Measurements from ENCODE around the gene PRRT1B. TPM values are rescaled to one million over a fixed set of nuclear protein-coding genes. Genes with fewer than 3 reads are reported as not detected.

Gene PRRT1B
- total RNA-seq, 1 donor from 2014 or later = not detected

DNA sequence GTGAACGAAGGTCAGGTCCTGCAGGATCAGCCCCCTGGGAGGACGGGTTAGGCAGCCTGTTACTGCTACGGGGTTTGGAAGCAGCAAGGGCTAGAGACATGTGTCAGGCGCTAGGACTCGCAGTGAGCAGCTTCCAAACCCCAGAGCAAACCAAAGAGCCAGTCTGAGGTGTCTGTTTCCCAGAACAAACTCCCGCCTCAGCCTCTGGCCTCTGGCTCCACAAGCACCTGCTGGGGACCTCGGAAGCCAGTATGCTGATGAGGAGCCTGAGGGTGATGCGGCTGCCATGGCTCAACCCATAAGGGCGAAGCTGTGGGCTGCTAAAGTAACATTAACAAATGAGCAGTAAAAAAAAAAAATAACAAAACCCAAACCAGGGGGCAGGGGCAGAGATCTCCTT is 35.0 kb downstream of the PRRT1B start:
- no peak for ATAC-seq

DNA sequence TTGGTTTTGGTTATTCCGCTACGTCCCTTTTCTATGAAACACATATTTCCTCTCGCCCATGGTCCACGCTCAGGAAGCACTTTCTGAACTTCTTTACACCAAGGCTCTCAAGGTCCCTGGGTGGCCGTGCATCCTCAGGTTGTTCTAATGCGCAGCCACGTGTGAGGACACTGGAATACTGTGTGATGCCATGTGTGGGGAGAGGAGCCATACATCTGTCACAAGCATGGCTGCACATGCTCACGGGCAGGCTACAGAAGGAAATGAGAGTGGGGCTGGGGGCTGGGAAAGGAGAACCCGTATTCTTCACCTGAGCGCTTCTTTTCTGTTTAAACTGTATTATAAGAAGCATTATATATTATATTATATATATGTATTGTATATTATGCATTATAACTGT is 36.7 kb downstream of the PRRT1B start:
- ATAC-seq = no peak

DNA sequence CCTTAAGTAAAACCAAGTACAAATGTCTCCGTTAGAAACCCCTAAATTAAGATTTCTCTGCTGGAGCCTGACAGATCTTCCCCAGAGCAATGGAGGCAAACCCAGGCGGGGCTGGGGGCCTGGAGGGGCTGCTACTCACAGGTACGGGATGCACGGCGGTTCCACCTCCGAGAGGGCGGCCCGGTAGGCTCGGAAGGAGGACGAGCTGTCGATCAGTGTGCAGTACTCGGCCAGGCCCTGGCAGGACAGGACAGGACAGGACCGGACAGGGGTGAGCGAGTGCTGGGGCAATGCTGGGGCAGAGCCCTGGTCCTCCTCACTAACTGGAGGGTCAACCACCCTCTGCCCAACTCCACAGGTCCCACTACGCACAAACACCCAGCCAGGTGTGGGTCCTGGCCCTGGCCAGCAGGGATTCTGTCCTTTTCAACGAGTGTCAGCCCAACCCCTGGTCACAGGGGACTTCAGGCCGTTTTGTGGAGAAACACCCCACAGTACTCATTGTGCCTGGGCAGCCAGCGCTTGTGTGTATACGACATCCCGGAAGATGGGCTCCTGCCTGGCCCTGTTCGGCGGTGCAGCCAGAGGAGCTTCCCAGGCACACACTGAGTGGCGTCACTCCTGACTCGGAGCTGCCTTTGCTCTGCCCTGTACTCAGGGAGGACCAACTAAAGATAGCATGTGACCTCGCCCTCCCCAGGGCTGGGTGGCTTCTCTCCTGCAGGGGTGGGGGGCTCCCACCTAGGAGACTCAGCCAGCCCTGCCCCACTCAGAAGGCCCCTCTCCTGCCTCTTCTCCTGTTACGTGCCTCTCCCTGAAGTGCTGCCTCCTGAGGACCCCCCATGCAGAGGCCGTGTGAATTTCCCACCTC is 37.4 kb downstream of the PRRT1B start:
- ATAC-seq = no peak

DNA sequence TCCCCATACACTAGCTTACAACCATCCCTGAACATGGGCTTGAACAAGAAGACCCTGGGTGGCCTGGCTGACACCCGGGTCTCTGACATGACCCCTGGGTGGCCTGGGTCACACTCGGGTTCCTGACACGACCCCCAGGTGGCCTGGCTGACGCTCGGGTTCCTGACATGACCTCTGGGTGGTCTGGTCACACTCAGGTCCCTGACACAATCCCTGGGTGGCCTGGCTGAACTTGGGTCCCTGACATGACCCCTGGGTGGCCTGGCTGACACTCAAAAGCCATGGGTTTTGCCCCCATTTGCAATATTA is 38.0 kb downstream of the PRRT1B start:
- no peak for ATAC-seq

DNA sequence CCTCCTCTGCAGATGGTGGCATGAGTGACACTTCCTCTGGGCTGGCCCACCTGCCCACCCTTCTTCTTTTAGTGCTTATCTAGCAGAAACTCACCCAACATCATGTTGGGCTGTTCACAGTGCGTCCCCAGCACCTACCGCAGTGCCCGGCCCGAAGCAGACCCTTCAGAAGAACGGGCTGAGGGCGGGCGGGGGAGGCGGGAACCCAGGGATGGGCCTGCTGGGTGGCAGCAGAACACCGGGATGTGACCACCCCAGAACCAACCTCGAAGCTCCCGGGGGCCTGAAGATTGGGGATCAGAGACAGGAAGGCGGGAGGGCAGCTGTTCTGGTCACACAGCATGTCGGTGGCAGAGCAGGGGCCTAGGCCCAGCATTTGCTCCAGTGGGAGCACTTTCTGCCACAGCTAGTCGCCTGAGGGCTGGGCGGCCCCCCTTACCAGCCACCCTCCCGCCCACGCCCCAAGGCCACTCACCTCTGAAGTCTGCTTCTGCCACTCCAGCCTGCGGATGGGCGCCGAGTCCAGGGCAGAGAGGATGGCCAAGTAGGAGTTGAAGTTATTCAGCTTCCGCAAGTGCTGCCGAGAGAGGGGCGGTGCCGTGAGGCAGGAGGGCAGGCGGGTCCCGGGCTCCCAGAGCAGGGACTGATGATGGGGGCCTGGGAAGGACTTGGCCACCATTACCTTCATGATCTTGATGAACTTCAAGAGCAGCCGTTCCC is 38.7 kb downstream of the PRRT1B start:
- ATAC-seq = no peak

DNA sequence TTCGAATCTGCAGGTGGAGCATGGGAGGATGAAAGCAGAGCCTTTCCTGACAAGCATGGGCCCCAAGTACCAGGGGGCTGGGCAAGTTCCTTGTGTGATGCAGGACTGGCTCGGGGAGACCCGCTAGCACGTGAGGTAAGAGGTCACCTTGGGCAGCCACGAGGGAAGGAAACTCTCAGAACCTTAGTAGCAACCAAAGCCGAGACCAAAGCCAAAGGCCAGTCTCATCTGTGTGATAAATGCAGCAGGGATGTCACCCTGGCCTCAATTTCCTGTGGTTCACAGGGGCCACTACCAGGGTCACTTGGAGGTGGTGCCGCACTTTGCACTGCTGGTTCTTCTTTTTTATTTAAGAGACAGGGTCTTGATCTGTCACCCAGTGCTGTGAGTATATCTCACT is 39.5 kb downstream of the PRRT1B start:
- ATAC-seq = no peak

DNA sequence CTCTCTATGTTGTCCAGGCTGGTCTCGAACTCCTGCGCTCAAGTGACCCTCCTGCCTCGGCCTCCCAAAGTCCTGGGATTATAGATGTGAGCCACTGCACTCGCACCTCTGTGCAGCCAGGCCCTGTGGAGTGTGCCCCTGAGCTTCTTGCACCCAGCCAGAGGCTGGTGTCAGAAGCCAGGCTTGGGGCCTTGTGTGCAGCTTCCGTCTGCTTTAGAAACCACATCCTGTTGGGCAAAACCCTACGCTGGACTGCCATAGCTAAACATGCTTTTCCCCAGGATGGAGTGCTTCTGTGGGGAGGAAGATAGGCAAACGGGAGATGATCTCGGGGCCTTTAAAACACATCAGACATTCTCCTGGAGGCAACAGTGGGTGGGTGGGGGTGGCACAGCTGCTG is 40.1 kb downstream of the PRRT1B start:
- ATAC-seq = no peak

DNA sequence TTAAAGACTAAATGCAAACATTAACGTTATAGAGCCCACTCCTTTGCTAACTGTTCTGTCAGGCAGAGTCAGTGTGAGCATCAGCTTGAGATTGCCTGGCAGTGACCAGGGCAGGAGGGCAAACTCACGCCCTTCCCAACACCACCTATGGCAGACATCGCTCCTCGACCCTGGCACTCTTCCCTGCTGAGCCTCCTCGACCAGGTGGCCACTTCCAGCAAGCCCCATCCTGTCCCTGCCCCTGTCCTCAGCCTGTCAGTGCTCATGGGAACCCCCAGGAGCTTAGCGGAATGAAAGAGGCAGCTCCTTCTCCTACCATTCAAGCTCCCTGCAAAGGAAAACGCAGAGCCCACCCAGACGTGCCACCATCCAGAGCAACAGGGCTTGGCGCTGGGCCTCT is 42.0 kb downstream of the PRRT1B start:
- no peak for ATAC-seq

DNA sequence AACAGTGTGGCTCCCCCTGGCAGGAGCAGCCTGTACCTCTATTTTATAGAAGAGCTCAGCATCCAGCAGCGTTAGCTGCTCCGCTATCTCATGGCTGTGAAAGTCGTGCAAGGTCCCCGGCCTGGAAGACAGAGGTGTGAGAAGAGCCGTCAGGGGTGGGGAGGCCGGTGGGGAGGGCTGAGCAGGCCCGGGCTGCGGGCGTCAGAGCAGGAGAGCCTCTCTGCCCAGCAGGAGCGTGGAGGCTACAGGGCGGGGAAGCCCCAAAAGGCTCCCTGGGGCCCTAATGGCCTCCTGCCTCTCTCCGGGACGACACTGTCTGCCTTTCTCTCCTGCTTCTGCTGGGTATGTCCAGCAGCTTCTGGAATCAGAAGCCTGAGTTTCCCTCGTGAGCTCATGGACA is 42.6 kb downstream of the PRRT1B start:
- no peak for ATAC-seq

DNA sequence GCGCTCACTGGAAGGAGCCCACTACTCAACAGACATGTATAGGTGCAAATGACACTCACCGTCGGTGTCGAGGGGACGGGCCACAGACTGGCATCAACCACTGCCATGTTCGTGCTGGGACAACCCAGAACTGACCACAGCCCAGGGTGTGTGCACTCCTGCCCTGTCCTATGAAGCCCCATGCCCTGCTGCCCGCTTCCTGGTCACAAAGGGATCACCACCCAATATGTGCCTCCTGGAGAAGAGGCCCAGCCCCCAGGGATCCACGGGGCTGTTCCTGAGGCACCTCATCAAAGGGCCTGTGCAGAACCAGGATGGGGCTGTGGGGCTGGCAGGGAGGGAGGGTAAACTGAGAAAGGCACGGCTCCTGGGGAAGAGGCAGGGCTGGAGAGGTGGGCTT is 43.1 kb downstream of the PRRT1B start:
- no peak for ATAC-seq

DNA sequence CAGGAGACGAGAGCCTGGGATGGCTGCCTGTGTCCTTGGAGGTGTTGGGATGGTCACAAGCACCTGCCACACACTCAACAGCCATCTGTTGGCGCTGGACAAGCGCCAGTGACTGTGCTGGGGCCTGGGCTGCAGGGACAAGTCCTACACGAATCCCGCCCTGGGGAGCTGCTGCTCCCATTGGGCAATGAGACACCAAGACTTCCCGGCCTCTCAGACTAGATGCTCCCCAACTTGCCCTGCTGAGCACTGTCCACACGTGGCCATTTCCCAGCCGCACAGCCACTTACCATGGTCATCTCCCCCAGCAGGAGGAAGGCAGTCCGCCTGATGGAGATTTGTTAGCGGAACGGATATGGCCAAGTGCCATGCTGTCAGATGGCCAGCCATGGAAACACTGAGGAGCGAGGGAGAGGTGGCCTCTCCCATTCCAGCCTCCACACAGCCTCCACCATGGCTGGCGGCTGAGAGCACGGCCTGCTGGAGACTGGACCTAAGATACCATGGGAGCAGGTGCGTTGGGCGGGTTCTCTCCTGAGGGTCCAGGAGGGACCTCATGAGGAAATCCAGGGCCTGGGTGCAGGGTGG is 43.9 kb downstream of the PRRT1B start:
- no peak for ATAC-seq

DNA sequence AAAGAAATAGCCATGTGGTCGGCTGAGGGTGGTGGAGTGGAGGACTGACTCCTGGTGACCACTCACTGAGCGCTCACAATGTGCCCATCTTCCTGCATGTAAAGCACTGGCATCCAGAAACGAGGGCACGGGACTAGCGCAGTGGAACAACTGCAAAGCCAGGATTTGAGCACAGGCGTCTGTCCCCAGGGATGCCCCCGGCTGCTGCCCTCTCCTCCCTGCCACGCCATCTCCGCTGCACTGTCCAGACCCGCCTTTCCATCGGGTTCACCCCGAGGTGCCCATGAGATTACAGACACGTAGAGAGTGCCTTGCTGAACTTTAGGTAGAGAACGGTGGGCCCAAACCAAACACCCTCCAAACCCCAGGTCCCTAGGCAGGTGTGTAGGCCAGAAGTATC is 44.7 kb downstream of the PRRT1B start:
- ATAC-seq = no peak

DNA sequence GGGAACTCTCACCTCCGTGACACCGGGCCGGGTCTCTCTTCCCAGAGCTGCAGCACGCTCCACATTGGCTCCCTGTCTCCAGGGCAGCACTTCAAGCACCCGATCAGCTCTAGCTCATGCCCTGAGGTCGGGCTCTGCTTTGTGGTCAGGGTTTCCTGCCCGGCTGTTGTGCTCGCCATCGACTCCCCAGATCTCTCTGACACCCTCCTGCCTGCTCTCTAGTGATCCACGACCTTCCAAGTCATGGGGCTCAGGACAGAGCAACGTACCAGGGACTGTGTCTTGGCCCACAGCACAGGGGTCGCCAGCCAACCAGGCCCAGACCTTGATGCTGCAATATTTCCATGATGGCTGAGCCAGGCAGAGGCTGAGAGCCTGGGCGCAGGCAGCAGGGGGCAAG is 45.1 kb downstream of the PRRT1B start:
- no peak for ATAC-seq

DNA sequence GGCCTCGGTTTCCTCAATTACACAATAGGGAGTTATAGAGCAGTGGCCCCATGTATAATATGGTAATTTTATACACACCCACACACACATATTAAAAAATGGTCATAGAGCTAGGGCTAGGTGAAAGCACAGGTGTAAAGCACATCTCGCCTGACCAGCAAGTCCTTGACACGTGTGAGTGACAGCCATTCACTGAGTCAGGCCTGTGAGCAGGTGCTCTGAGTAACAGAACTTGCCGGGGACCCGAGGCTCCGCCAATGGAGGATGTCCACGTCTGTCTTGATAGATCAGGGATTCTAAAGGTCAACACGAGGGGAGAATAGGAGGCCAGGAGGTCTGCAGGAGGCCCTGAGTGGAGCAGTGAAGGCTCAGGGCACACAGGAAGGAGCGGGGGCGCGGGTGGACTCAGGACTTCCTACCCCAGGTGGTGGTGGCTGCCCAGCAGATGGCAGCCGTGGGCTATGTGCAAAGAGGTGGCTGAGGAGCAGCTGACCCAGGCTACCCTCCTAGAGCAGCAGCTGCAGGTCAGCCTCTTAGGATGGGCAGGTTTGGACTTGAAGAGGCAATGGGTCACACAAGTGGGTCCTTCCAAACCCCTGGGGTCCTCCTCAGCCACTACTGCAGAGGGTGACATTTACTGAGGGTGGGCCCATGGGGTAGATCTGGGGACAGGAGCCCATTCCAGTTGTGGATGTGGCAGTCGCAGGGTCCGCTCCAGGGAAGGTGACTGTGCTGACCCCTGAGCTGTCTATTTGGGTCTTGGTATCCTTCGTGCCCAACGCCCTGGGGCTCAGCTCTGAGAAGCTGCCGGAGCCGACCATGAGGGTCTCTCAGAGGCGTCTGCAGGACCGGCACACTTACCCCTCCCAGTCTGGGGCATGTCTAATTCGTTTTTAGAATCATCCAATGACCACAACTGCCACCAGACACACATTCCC is 45.9 kb downstream of the PRRT1B start:
- ATAC-seq = peak; percentile 83

DNA sequence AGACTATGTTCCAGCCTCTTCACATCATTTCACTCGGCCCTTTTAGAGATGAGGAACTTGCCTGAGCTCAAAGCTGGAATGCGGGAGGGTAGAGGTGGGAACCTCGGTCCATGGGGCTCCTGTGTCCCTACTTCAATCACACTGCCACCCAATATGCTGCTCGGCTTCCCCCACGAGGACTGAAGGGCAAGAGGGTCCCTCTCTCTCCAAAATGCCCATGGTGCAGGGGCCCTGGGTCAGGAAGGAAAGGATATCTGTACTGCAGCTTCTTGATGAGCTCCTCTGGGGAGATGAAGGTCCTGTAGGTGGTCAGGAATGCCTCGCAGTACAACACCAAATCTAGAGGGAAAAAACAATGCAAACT is 46.5 kb downstream of the PRRT1B start:
- no peak for ATAC-seq

DNA sequence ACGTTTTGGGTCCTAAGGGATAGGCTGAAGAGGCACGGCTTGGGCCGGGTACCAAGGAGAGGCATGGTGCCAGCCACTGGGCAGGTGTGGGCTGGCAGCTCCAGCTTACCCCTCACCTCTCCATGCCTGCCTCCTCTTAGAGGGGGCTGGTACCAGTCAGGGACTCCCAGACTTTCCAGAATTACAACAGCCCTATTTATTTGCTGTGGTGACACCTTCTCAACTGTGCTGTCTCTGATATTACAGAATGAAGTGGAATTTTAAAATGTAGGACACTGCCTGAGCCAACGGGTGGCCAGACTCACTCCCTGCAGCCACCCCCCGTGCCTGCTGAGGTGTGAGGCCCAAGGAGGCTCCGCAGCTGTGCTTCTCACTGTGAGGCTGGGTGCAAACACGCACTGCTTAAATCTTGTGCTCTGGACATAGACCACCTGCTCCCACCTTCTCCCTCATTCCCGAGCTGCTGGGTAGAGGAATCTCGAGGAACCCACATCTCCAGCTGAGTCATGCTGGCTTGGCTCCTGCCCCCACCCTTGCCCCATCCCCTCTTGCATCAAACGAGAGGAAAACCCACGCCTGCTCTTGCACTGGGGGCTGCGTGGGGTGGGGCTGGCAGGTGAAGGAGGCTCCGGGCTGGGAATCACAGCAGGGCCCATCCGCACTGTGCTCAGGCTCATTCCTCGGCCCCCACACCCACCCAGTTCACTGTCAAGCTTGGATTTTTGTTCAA is 47.9 kb downstream of the PRRT1B start:
- no peak for ATAC-seq

DNA sequence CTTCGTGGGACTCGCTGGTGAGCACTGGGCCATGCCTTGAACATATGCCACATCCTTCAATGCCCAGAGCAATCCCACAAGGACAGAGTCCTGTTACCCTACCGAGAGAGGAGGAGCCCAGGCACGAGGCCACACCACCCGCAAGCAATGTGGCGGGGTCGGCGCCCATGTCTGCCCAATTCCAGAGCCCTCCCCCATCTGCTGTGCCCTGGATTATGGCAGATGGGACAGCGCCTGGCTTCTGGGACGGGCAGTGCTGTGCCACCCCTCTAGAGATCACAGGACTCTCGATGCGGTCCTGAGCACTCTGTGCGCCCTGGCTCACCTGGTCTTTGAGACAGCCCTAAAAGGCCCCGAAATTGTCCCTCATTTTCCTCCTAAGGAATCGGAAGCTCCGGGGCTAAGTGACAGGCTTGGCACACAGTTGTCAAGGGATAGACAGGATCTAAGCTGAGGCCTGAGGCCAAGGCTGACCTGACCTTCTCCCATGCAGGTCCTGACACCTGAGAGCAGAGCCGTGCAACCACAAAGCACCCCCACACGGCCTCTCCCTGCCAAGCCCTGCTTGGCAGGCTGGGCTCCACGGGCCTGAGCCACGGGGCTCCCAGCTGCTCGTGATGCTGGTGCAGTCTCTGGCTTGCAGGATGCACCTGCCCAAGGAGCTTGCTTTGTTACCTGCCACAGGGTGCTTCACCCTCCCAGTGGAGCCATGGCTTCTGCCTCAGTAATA is 48.8 kb downstream of the PRRT1B start:
- no peak for ATAC-seq

DNA sequence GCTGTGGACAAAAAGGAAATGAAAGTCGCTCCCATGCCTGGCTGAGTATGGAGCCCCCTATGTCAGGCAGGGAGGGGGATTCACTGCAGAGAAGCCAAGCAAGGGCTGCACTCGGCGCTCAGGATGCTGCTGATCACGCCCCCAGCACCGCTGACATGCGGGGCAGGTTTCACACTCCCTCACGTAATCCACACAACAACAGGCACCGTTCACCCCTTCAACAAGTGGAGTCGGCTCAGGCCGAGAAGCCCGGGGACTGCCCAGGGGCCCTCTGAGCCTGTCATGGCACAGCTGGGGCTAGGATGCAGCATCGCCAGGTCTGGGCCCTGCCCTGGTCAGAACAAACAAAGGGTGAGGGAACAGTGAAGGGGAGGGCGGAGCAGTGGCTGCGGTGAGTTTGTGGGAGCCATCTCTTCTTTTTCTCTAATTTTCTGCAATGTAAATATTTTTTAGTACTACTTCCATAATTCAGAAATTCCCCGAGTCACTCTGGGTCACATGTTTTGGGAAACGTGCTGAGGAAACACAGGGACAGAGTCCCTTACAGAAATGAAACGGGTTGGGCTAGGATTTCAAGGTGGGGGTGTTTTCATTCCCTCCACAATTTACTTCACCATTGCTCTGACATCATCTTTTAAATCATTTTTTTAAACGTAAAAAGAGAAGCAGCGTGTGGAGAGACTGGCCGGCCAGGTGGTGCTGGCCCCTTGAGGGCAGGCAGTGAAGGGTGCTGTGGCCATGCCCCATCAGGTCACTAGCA is 49.8 kb downstream of the PRRT1B start:
- no peak for ATAC-seq

DNA sequence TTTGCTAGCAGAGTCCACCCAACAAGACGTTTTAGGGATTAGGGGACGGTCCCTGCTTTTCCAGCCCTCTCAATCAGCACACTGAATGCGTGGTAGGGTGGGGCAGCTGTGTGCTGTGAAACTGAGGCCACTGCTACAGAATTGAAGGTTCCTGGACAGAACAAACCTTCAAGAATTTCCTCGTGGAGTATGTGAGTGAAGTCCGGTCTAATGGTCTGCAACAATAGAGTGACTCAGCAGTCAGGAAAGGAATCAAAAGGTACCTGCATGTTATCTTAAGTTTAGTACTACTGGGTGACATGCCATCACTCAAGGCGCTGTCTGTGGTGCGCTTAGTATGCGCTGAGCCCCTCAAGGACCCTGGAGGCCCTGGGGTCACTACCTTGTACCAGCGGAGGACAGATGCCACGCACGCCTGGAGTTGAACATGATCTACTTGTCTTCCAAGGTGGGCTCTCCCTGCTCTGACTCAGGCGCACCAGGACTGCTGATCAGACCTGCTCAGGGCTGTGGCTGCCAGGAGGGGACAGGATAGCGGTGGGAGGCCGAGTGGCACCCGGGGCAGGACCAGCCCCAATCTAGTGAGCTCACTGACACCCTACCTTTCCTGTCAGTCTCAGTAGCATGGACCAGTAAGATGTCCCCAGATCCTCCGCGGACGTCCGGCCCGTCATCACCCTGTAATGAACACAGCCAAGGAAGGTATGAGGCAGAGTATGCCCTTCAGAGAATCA is 50.5 kb downstream of the PRRT1B start:
- no peak for ATAC-seq

DNA sequence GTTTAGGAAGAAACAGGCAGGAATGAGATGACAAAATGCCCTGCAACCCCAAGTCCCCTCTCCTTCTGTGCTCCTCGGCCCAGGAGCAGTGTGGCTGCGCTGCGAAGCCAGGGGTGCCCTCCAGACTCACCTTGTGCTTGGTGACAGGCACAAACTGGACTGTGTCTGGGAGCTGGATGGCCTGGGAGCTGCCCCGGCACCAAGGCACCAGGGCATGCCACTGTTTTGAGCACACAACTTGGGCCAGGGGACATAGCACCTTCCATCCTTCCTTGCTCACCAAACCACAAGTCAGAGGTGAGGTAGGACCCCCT is 51.1 kb downstream of the PRRT1B start:
- no peak for ATAC-seq

Measured in esophagus mucosa (tissue), 1 donor.